Activated CD8-positive, alpha-beta memory T cell treated with anti-CD3 and anti-CD28 coated beads for 48 hours (primary cell): Measurements from ENCODE around the gene SLC25A24.

Source experiments
- DNase-seq, 3 experiments: peaks; one replicate each; pipeline ENCODE4 v3.0.0-alpha.2; 2020; ENCODE audit warnings: low read depth in 2 of 3, low spot score in 2 of 3

SLC25A24 gene

DNA sequence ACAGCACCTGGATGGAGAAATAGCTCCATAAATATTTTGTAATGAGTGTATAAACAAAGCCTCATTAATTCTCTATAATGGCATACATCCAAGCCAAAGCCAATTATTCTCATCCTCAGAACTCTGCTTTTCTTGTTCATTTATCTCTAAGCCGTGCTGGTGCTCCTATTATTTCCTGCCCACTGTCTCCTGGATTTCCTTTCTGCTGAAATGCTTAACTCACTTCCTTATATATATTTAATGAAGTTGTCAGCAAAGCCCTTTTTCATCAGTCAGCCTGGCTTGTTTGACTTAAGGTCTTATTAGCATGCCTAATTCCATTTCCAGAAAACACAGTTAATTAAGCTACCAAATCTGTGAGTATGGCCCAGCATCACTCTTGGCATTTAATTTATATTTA, 93.4 kb downstream of the SLC25A24 start:
- DNase-seq, result no peak

DNA sequence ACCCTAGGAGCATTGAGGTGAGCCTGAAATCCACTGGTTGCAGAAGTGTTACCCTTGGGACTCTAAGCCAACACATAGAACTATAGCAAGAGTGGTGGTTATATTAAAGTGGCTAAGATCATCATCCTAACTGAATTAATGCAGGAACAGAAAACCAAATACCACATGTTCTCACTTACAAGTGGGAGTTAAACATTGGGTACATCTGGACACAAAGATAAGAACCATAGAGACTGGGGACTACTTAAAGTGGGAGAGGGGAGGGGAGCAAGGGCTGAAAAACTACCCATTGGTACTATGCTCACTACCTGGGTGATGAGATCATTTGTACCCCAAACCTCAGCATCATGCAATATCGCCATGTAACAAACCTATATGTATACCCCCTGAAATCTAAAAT, 100.0 kb downstream of the SLC25A24 start:
- DNase-seq, result no peak

DNA sequence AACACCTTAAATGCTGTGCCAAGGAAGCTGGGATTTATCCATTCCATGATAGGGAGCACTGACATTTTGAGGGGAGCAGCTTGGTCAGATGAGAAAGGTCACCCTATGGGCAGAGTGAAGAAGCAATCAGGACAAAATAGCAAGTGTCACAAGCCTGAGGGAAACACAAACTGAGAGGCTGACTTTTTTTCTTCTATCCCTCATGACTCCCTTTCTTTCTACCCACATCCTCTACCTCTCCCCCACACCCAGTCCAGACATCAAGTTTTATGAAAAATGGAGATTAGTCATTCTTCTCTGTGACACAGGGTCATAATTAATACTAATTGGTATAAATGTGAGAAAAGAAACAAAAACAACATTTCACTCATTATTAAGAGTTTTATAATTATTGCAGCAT, 103.1 kb downstream of the SLC25A24 start:
- no peak for DNase-seq

GRCh38 chr1:108096089-108096488, 104.1 kb downstream of the SLC25A24 start:
- DNase-seq, result no peak

- DNase-seq, result no peak
Measured at GRCh38 chr1:108089477-108089876, 110.7 kb downstream of the SLC25A24 start.

DNA sequence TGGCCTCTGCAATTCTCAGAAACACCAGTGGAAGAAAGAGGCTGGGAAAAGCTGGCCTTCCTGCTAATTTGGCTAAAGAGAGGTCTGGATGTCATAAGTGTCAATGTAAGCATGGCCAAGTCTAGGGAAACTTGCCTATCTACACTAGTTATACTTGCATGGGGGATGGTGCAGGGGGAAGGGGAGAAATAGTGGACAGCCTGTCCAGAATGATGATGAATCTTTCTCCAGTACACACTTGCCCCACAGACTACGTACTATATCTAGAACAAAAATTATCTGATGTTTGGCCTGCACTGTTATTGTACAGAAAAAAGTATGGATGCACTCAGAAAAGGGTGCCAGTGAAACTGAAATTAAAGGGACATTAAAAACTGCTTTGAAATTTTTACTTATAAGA, 114.5 kb downstream of the SLC25A24 start:
- DNase-seq, result no peak

- DNase-seq, result no peak
Measured at GRCh38 chr1:108084866-108085477, 115.2 kb downstream of the SLC25A24 start.
